Naive thymus-derived CD4-positive, alpha-beta T cell (primary cell): ENCODE measurements around the gene CNTLN. TPM values are rescaled to one million over a fixed set of nuclear protein-coding genes. Genes with fewer than 3 reads are reported as not detected.
"Not testable (repeated sequence)": the region's sequence is repeated elsewhere in the genome, so short reads cannot be mapped to it uniquely, and the experiment has no call there.

ENCODE experiments used
- ATAC-seq: fragments of 150-1000 bp; cut with Tn5 transposase; 2 replicates; pipeline ENCODE4 v1.10.0; 2021; ENCODE audit warnings: mild to moderate bottlenecking, moderate library complexity
- CTCF ChIA-PET: fragments of 350-600 bp; sonication (Branson Sonifier 250); formaldehyde crosslinking; loops from one replicate; lab custom pipeline; 2021; ENCODE audit warnings: antibody characterized with exemption; lab: Charles Lee
- POLR2A ChIA-PET: fragments of 350-600 bp; sonication (Branson Sonifier 250); formaldehyde crosslinking; loops from one replicate; lab custom pipeline; 2021; ENCODE audit warnings: antibody characterized with exemption, inconsistent platforms; lab: Charles Lee
- DNase-seq, 9 donors: peaks; one replicate each; pipeline versions ENCODE4 v3.0.0 to v3.0.0-alpha.2; 2020 to 2022; ENCODE audit warnings: mixed read lengths in 1 of 9
- H3K27ac ChIP-seq: one replicate; pipeline ENCODE4 v1.7.0; 2013; ENCODE audit warnings: mild to moderate bottlenecking, low read depth, low read length, moderate library complexity
- H3K27me3 ChIP-seq, 2 donors: one replicate each; pipeline ENCODE4 v1.7.0; 2013; ENCODE audit warnings: low read length in 2 of 2, mild to moderate bottlenecking in 2 of 2, moderate library complexity in 2 of 2; ENCODE audit not compliant: control insufficient read depth in 2 of 2, insufficient read depth in 2 of 2
- H3K36me3 ChIP-seq, 3 experiments: 1 replicate in 2 of 3; 2 replicates in 1 of 3; pipeline ENCODE4 v1.7.0; 2013; ENCODE audit warnings: low read length in 3 of 3, mild to moderate bottlenecking in 3 of 3, moderate library complexity in 1 of 3; ENCODE audit not compliant: insufficient read depth in 3 of 3, control insufficient read depth in 2 of 3
- H3K4me1 ChIP-seq, 2 donors: one replicate each; pipeline ENCODE4 v1.7.0; 2013; ENCODE audit warnings: low read length in 2 of 2, mild to moderate bottlenecking in 2 of 2, moderate library complexity in 1 of 2; ENCODE audit not compliant: control insufficient read depth in 2 of 2, insufficient read depth in 2 of 2
- H3K4me3 ChIP-seq: 2 replicates; pipeline ENCODE4 v1.7.0; 2013; ENCODE audit warnings: mild to moderate bottlenecking, low read length
- H3K9me3 ChIP-seq, 3 experiments: 1 replicate in 2 of 3; 2 replicates in 1 of 3; pipeline ENCODE4 v1.7.0; 2013; ENCODE audit warnings: low read length in 3 of 3; ENCODE audit not compliant: control insufficient read depth in 2 of 3
- H3K27ac Mint-ChIP-seq, 9 donors: one replicate each; pipeline ENCODE4 v1.8.0; 2020 to 2022; ENCODE audit warnings: mixed read lengths in 9 of 9, mild to moderate bottlenecking in 8 of 9, moderate library complexity in 5 of 9, inconsistent platforms in 2 of 9
- H3K27me3 Mint-ChIP-seq, 5 donors: one replicate each; pipeline ENCODE4 v1.8.0; 2021 to 2022; ENCODE audit warnings: mixed read lengths in 5 of 5, mild to moderate bottlenecking in 1 of 5
- H3K36me3 Mint-ChIP-seq, 5 donors: one replicate each; pipeline ENCODE4 v1.8.0; 2020 to 2022; ENCODE audit warnings: mixed read lengths in 5 of 5, mild to moderate bottlenecking in 3 of 5, inconsistent platforms in 1 of 5
- H3K4me1 Mint-ChIP-seq, 7 donors: one replicate each; pipeline ENCODE4 v1.8.0; 2020 to 2022; ENCODE audit warnings: mixed read lengths in 7 of 7, mild to moderate bottlenecking in 3 of 7, inconsistent platforms in 1 of 7
- H3K4me3 Mint-ChIP-seq, 10 donors: one replicate each; pipeline ENCODE4 v1.8.0; 2020 to 2022; ENCODE audit warnings: mild to moderate bottlenecking in 10 of 10, mixed read lengths in 10 of 10, moderate library complexity in 6 of 10, inconsistent platforms in 2 of 10
- H3K9me3 Mint-ChIP-seq, 11 donors: one replicate each; pipeline ENCODE4 v1.8.0; 2020 to 2022; ENCODE audit warnings: mixed read lengths in 11 of 11, mild to moderate bottlenecking in 4 of 11, inconsistent platforms in 1 of 11, moderate library complexity in 1 of 11
- intact Hi-C, 2 donors: fragments of 100-400 bp; cut with micrococcal nuclease; formaldehyde crosslinking; loops; one replicate each; pipeline ENCODE4 v1.15.1; 2023
- polyA plus RNA-seq, 2 donors: library from polyadenylated mRNA; unstranded; fragments of 300-500 nt; fragmentation: Illumina TruSeq; gene quantifications; one replicate each; pipeline ENCODE4 v1.2.3, GENCODE V29; 2021
- total RNA-seq, 6 experiments: library from RNA in 5 of 6; stranded (reverse) in 5 of 6; gene quantifications; 1 replicate in 5 of 6; 2 replicates in 1 of 6; pipeline ENCODE4 v1.2.3 and lab custom pipeline; 2021 to 2026

CNTLN gene
- total and polyA plus RNA-seq, 7 experiments from 2014 or later, result 0.21 to 2.7 (median 1.0) TPM; not detected in 3

DNA sequence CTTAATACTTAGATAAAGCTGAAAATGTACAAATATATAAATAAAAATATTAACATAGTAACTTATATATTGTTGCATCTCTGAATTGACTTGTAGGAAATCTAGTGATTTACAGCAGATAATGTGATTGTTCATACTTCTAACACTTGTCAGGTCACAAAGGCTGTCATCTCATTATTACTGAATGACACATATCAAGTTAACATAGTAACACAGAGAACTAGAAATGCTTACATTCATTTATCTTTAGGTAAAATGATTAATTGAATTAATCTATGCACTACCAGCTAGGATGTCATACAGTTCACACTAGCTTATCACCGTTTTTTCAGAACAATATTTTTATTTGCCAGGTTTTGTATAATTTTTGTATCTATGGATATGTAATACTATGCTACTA lies 254.2 kb downstream of the CNTLN start:
- ATAC-seq (no peak), DNase-seq (no peak)
- Mint-ChIP-seq H3K27ac (no peak overlapping the region), H3K4me3 (no peak overlapping the region), H3K4me1 (no peaks in the 10 kb centered on the region), H3K9me3 (peaks cover 0 to 12% (median 0%) of the 10 kb centered on the region in 11 donors), H3K27me3 (no peaks in the 10 kb centered on the region), H3K36me3 (no peaks in the 10 kb centered on the region)
- intact Hi-C loops, result no loop called here
- ChIA-PET CTCF (no interaction called here), POLR2A (no interaction called here)
- Histone ChIP-seq H3K4me1 (no peaks in the 10 kb centered on the region), H3K27ac (no peak overlapping the region), H3K27me3 (no peaks in the 10 kb centered on the region), H3K36me3 (no peaks in the 10 kb centered on the region), H3K9me3 (no peaks in the 10 kb centered on the region), H3K4me3 (no peak overlapping the region)

GRCh38 chr9:17394881-17395510 lies 260.2 kb downstream of the CNTLN start:
- Mint-ChIP-seq H3K27me3 (no peaks in the 10 kb centered on the region), H3K4me1 (no peaks in the 10 kb centered on the region), H3K27ac (no peak overlapping the region), H3K4me3 (no peak overlapping the region), H3K36me3 (no peaks in the 10 kb centered on the region), H3K9me3 (peaks cover 0 to 6% (median 0%) of the 10 kb centered on the region in 11 donors)
- no peaks in the 10 kb centered on the region for H3K4me1 ChIP-seq
- H3K27me3 ChIP-seq, result no peaks in the 10 kb centered on the region
- no peaks in the 10 kb centered on the region for H3K36me3 ChIP-seq
- intact Hi-C loops, result no loop called here
- no peak overlapping the region for H3K27ac ChIP-seq
- no peak for ATAC-seq
- no peaks in the 10 kb centered on the region for H3K9me3 ChIP-seq
- ChIA-PET CTCF (no interaction called here), POLR2A (no interaction called here)
- no peak overlapping the region for H3K4me3 ChIP-seq
- no peak for DNase-seq

DNA sequence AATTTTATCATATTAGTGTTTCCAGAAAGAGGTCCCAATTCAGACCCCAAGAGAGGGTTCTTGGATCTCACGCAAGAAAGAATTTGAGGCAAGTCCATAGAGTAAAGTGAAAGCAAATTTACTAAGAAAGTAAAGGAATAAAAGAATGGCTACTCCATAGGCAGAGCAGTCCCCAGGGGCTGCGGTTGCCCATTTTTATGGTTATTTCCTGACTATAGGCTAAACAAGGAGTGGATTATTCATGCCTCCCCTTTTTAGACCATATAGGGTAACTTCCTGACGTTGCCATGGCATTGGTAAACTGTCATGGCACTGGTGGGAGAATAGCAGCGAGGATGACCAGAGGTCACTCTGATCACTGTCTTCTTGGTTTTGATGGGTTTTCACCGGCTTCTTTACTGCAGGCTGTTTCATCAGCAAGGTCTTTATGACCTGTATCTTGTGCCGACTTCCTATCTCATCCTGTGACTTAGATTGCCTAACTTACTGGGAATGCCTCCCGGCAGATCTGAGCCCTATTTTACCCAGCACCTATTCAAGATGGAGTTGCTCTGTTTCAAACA lies 262.4 kb downstream of the CNTLN start:
- H3K36me3 Mint-ChIP-seq, H3K9me3 ChIP-seq, intact Hi-C loops, POLR2A ChIA-PET, H3K4me3 ChIP-seq, H3K4me1 Mint-ChIP-seq, H3K27ac ChIP-seq, CTCF ChIA-PET, H3K27ac Mint-ChIP-seq, H3K4me3 Mint-ChIP-seq, H3K36me3 ChIP-seq, H3K27me3 ChIP-seq, H3K4me1 ChIP-seq, ATAC-seq, DNase-seq, H3K9me3 Mint-ChIP-seq, H3K27me3 Mint-ChIP-seq: not testable (repeated sequence)

DNA sequence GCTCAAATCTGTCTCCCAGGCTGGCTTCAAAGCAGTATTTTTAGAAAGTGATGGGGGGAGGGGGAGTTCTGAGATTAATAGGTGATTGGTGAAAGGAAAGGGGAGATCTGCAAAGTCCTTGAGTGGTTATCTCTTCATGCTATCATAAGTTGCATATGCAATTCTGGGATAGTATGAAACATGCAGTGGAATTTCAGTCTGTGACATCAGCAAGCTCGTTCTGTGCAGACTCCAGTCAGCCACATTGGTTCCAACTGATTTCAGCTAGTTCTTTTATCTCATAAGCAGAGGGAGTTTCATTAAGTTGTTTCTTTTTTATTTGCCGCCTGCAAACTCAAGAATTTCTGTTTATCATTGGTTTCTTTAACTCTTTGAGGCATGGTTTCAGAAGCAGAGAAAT lies 263.5 kb downstream of the CNTLN start:
- DNase-seq (no peak), ATAC-seq (no peak)
- H3K4me1 Mint-ChIP-seq, result no peaks in the 10 kb centered on the region
- no peaks in the 10 kb centered on the region for H3K27me3 Mint-ChIP-seq
- H3K9me3 Mint-ChIP-seq, result peaks cover 0 to 11% (median 0%) of the 10 kb centered on the region in 11 donors
- no peak overlapping the region for H3K27ac Mint-ChIP-seq
- CTCF ChIA-PET, result no interaction called here
- Histone ChIP-seq H3K4me3 (no peak overlapping the region), H3K36me3 (no peaks in the 10 kb centered on the region), H3K4me1 (no peaks in the 10 kb centered on the region), H3K9me3 (no peaks in the 10 kb centered on the region), H3K27ac (no peak overlapping the region), H3K27me3 (no peaks in the 10 kb centered on the region)
- H3K4me3 Mint-ChIP-seq, result no peak overlapping the region
- H3K36me3 Mint-ChIP-seq, result peaks cover 0 to 4% (median 0%) of the 10 kb centered on the region in 5 donors
- intact Hi-C loops, result no loop called here
- POLR2A ChIA-PET, result no interaction called here

- H3K4me3 Mint-ChIP-seq, result no peak overlapping the region
- peaks cover 0 to 4% (median 0%) of the 10 kb centered on the region in 5 donors for H3K36me3 Mint-ChIP-seq
- Histone ChIP-seq H3K9me3 (no peaks in the 10 kb centered on the region), H3K36me3 (no peaks in the 10 kb centered on the region), H3K27me3 (no peaks in the 10 kb centered on the region), H3K4me3 (no peak overlapping the region), H3K27ac (no peak overlapping the region), H3K4me1 (no peaks in the 10 kb centered on the region)
- CTCF ChIA-PET, result no interaction called here
- POLR2A ChIA-PET, result no interaction called here
- H3K4me1 Mint-ChIP-seq, result no peaks in the 10 kb centered on the region
- intact Hi-C loops, result no loop called here
- H3K27me3 Mint-ChIP-seq, result no peaks in the 10 kb centered on the region
- no peak overlapping the region for H3K27ac Mint-ChIP-seq
- DNase-seq (no peak), ATAC-seq (no peak)
- H3K9me3 Mint-ChIP-seq, result peaks cover 0 to 13% (median 5%) of the 10 kb centered on the region in 11 donors
Observed at GRCh38 chr9:17401858-17402257, 267.0 kb downstream of the CNTLN start.

- Mint-ChIP-seq H3K27me3 (no peaks in the 10 kb centered on the region), H3K4me3 (no peak overlapping the region), H3K4me1 (no peaks in the 10 kb centered on the region), H3K9me3 (peaks cover 0 to 13% (median 5%) of the 10 kb centered on the region in 11 donors), H3K27ac (no peak overlapping the region), H3K36me3 (peaks cover 0 to 4% (median 0%) of the 10 kb centered on the region in 5 donors)
- Histone ChIP-seq H3K36me3 (no peaks in the 10 kb centered on the region), H3K27me3 (no peaks in the 10 kb centered on the region), H3K9me3 (no peaks in the 10 kb centered on the region), H3K4me3 (no peak overlapping the region), H3K27ac (no peak overlapping the region), H3K4me1 (no peaks in the 10 kb centered on the region)
- intact Hi-C loops, result no loop called here
- ChIA-PET CTCF (no interaction called here), POLR2A (no interaction called here)
- ATAC-seq (no peak), DNase-seq (no peak)
Observed at GRCh38 chr9:17402309-17402708, 267.5 kb downstream of the CNTLN start.

DNA sequence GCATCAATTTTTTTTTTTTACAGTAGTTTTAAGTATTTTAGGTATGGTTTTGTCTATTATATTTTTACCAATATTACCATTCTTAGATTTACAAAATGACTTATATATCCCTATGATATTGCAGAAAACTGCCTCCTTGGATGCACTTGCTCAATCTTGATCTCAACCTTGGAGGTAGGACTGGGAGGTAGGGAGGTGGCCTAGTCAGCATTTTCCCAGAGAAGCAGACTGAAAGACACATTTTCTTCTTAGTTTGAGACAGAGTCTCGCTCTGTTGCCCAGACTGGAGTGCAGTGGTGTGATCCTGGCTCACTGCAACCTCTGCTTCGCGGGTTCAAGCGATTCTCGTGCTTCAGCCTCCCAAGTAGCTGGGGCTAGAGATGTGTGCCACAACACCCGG lies 268.7 kb downstream of the CNTLN start:
- Histone ChIP-seq H3K27me3 (no peaks in the 10 kb centered on the region), H3K4me3 (no peak overlapping the region), H3K27ac (no peak overlapping the region), H3K36me3 (no peaks in the 10 kb centered on the region), H3K4me1 (no peaks in the 10 kb centered on the region), H3K9me3 (no peaks in the 10 kb centered on the region)
- Mint-ChIP-seq H3K4me1 (no peaks in the 10 kb centered on the region), H3K9me3 (peaks cover 0 to 13% (median 3%) of the 10 kb centered on the region in 11 donors), H3K36me3 (peaks cover 0 to 4% (median 0%) of the 10 kb centered on the region in 5 donors), H3K27ac (no peak overlapping the region), H3K27me3 (no peaks in the 10 kb centered on the region), H3K4me3 (no peak overlapping the region)
- ChIA-PET POLR2A (no interaction called here), CTCF (no interaction called here)
- DNase-seq (no peak), ATAC-seq (no peak)
- intact Hi-C loops, result no loop called here
